Measurements from ENCODE around the gene MAML1.
A peak's percentile ranks its signal among the peaks of the same experiment; 100 is the strongest.

MAML1 gene

GRCh38 chr5:179817890-179818745, 85.5 kb downstream of the MAML1 start:
- no peak for TF ChIP-seq POU6F1 (CRISPR knock-in tag; IDR thresholded peaks at IDR 0.05; ENCODE audit: borderline replicate concordance, low read depth)
- no peak for TF ChIP-seq ARNTL (CRISPR knock-in tag; IDR thresholded peaks at IDR 0.05; ENCODE audit: borderline replicate concordance, low read depth)
- TF ChIP-seq OSR1 (CRISPR knock-in tag; IDR thresholded peaks at IDR 0.05): no peak
- TF ChIP-seq TSHZ2 (CRISPR knock-in tag; IDR thresholded peaks at IDR 0.05): no peak
- no peak for TF ChIP-seq ZFP30 (CRISPR knock-in tag; IDR thresholded peaks at IDR 0.05)
- TF ChIP-seq GLIS3 (CRISPR knock-in tag; IDR thresholded peaks at IDR 0.05): no peak
- no peak for TF ChIP-seq SNAI2 (CRISPR knock-in tag; IDR thresholded peaks at IDR 0.05)
- no peak for TF ChIP-seq CSDC2 (CRISPR knock-in tag; IDR thresholded peaks at IDR 0.05)
- TF ChIP-seq ZNF8 (CRISPR knock-in tag; IDR thresholded peaks at IDR 0.05): no peak
- no peak for TF ChIP-seq ESRRG (CRISPR knock-in tag; IDR thresholded peaks at IDR 0.05)
- no peak for TF ChIP-seq CREB5 (CRISPR knock-in tag; IDR thresholded peaks at IDR 0.05; ENCODE audit: low read depth)
- TF ChIP-seq PPARA (CRISPR knock-in tag; IDR thresholded peaks at IDR 0.05; ENCODE audit: borderline replicate concordance): no peak
- TF ChIP-seq TOX (CRISPR knock-in tag; IDR thresholded peaks at IDR 0.05; ENCODE audit: borderline replicate concordance): no peak
- TF ChIP-seq ZFP3 (CRISPR knock-in tag; IDR thresholded peaks at IDR 0.05): no peak
- no peak for TF ChIP-seq ISL1 (CRISPR knock-in tag; IDR thresholded peaks at IDR 0.05)
- no peak for TF ChIP-seq RARB (CRISPR knock-in tag; IDR thresholded peaks at IDR 0.05)
- TF ChIP-seq ZNF565 (CRISPR knock-in tag; conservative IDR thresholded peaks at IDR 0.05; ENCODE audit: low read depth): no peak
- TF ChIP-seq ZC3H10 (CRISPR knock-in tag; IDR thresholded peaks at IDR 0.05): no peak
- no peak for TF ChIP-seq CSRNP3 (CRISPR knock-in tag; IDR thresholded peaks at IDR 0.05)
- no peak for TF ChIP-seq ZNF70 (CRISPR knock-in tag; IDR thresholded peaks at IDR 0.05)
- ATAC-seq: no peak

GRCh38 chr5:179818746-179819295, 86.2 kb downstream of the MAML1 start:
- TF ChIP-seq ESRRG (CRISPR knock-in tag; IDR thresholded peaks at IDR 0.05) (no peak), SNAI2 (CRISPR knock-in tag; IDR thresholded peaks at IDR 0.05) (peak; percentile 30; the same call in 1 of the 2 replicates), TSHZ2 (CRISPR knock-in tag; IDR thresholded peaks at IDR 0.05) (0 out of 2 replicates have a peak, but pooled peaks have one; percentile 19), ZFP3 (CRISPR knock-in tag; IDR thresholded peaks at IDR 0.05) (0 out of 2 replicates have a peak, but pooled peaks have one; percentile 30), PATZ1 (CRISPR knock-in tag; IDR thresholded peaks at IDR 0.05; ENCODE audit: borderline replicate concordance) (no peak)
- ATAC-seq: peak; percentile 62

All from SK-N-SH treated with all-trans-retinoic acid at 6 μM for 48 hours (cell line).